ENCODE results near the gene YARS1. TPM values are rescaled to one million over a fixed set of nuclear protein-coding genes. Genes with fewer than 3 reads are reported as not detected.
A peak's percentile ranks its signal among the peaks of the same experiment; 100 is the strongest.

Gene YARS1
- total RNA-seq, 1 donor from 2014 or later = 205 TPM

DNA sequence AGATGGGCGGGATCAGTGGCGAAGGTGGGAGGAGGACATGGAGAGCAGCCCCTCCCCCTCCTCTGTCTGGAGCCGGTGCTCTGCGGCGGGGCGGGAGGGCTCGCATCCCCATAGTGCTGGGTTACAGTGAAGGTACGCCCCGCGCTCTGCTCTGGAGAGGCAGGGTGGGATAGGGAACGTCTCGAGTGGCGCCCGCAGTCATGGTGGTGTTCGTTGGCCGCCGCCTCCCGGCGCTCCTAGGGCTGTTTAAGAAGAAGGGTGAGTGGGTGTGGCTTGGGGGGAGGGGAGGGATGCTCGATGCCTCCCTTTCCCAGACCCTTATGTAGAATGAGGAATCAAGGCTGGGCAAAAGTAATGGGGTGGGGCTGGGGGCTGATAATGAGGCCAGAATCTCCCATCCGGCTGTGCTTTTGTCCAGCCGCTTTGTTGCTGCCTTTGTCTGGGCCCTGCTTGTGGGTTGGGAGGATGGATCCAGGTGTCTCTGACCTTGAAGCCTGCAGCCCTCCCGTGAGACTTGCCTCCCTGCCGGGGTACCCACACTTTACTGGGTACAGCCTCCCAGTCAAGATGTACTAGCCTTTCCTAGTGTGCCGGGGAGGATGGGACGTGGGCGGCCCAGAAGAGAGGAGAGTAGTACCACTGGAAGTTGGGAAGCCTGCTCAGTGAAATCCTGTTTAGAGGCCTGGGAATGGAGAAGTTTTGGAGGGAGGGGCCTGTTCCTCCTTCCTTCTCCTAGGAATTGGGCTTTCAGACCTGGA, 51.4 kb downstream of the YARS1 start:
- DNase-seq (ENCODE audit: low spot score) = no peak

DNA sequence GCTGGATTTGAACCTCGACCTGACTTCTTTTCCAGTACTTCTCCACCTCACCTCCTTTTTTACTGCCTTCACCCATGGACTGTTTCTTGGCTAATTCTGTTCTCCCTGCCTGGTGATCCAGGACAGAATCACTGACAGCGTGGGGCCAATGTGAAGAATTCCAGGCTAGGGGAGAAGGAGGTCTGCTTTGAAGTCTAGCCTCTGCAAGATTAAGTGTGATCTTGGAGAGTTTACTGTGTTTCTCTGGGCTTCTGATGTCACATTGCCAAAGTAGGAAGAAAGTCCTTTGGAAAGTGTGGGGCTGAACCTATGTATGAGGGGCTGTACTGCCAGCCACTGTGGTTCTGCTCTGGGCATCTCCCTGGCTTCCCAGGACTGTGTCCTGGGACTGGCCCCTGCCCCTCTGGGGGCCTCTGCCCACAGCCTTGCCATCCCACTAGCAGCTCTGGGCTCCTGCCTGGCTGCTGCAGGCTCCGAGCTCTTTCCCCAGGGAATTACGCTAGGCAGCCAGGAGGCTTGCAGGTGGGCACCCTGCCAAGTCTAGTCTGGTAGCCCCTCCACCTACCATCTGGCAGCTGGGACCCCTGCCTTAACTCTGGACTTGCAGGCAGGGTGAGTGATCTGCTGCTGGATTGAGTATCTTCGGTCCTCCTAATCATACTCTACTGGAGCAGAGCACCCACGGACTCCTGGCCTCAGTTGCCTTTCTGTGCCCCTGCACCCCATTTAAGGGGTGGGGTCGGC, 52.2 kb downstream of the YARS1 start:
- DNase-seq (ENCODE audit: low spot score) = no peak

DNA sequence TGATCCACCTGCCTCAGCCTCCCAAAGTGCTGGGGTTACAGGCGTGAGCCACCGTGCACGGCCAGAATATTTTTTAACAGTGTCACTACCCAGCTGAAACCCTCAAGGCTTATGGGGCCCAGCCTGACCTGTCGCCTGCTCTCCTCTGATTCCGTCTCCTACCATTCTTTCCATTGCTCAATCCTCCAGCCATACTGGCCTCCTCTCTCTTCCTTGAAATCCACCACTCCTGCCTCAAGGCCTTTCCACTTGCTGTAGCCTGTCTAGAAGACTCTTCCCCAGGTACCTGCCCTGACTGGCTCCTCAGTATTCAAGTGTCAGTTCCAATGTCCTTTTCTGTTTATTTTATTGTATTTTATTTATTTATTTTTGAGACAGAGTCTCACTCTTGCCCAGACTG, 53.9 kb downstream of the YARS1 start:
- DNase-seq (ENCODE audit: low spot score) = no peak

DNA sequence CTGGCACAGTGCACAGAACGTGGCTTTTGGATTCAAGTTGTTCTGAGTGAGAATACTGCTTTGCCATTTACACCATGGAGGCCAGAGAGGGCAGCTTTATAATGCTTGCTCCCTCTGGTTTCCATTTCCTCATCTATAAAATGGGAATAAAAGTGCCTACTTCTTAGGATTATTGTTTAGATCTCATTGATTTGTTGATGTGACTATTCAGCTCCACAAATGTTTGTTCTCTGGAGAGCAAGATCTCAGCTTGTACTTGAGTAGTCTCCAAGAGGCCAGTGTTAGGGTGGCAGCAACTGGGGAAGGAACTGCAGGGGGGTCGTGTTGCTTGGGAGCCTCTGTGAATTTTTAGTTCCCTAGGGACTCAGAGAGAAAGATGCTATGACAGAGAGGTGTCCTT, 55.2 kb downstream of the YARS1 start:
- no peak for DNase-seq (ENCODE audit: low spot score)

DNA sequence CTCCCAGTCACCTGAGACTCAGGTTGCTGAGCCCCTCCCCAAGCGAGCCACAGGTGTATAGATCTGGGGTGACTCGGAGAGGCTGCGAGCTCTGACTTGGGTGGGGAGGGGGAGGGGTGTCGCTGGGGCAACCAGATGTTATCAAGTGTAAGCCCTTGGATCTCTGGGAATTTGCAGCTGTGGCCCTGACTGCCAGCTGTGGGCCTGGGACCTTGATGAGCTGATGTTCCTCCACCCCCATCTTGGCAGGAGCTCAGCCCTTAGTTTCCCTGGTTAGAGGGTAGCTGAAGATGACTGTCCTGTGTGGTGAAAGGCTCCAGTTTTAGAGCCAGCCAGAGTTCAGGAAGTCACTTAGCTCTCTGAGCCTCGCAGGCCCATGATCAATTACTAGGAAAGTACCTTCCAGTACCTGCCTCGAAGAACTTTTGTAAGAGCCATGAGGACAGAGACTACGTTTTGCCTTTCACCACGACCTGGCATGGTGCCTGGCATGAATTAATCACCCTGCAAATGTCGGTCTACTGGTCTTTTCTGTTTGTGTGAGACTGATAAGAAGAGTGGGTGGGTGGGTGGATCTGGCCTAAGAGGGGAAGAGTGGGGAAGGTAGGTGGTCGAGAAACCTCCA, 55.8 kb downstream of the YARS1 start:
- DNase-seq (ENCODE audit: low spot score) = peak; percentile 86

DNA sequence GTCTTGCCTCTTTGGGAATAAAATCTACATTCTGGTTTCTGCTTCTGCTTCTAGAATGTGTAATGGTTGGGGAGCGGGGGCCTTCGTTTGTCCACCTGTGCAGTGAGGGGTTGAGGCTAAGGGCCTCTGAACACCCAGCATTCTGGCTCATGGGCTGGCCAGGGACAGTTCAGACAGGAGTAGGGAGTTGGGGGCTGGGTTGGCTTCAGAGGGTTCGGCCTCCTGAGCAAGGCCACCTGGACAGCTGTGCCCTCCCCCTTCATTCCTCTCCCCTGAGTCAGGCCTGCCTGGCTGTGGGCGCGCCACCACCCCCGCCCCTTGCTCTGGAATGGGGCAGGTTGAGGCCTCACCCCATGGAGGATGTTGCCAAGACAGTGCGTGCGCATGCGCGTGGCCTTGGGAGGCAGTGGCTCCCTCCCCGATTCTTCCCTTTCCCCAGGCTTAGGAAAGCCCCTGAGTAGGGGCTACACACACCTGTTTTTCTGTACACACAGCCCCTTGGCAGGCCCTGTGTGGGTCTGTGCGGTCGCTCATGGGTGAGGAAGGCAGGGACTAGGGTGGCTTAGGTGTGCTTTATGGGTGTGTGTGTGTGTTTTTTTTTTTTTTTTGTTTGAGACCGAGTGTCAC, 57.0 kb downstream of the YARS1 start:
- DNase-seq (ENCODE audit: low spot score) = peak; percentile 95

DNA sequence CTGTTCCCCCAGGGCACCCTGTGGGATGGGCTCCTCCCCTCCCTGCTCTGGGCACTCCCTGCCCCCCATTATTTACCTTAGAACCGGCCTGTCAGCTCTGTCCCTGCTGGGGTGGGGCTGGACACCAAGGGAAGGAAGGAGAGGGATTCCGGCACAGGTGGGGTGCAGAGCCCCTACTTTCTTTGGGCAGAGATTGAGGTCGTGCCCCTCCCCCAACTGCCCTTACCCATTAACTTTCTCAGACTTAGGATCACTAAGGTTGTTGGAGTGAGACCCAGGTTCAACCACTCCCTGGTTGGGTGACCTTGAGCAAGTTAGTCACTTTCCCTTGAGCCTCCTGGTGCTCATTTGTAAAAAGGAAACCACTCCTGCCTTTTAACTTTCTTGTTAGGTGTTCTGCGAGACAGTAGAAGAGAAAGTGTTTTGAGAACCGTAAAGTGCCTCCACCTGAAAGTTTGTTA, 57.6 kb downstream of the YARS1 start:
- peak; percentile 87 for DNase-seq (ENCODE audit: low spot score)

DNA sequence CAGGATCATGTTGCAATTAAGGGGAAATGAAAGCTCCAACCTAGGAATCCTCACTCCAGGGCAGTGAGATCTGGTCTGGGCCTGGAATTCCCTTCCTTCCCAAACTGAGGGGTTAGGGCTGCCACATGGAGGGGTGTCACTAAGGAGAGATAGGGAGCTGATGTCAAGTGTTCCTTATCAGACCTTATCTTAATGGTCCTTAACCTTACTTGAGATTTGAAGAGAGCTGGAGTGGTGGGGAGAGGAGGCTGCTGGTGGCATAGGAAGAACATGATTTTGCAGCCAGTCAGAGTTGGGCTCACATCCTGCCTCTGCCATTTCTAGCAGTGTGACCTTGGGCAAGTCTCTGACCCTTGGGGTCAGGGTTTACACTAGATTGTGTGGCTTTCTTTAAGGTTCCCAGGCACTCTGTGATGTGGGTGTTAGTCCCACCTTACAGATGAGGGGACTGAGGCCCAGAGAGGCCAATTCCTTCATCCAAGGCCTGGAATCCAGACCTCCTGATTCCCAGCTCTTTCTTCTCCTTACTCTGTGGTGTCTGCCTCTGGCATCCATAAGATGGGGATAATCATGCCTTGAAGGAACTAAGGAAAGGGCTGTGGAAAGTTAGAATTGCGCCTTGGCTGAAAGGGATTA, 58.2 kb downstream of the YARS1 start:
- no peak for DNase-seq (ENCODE audit: low spot score)

DNA sequence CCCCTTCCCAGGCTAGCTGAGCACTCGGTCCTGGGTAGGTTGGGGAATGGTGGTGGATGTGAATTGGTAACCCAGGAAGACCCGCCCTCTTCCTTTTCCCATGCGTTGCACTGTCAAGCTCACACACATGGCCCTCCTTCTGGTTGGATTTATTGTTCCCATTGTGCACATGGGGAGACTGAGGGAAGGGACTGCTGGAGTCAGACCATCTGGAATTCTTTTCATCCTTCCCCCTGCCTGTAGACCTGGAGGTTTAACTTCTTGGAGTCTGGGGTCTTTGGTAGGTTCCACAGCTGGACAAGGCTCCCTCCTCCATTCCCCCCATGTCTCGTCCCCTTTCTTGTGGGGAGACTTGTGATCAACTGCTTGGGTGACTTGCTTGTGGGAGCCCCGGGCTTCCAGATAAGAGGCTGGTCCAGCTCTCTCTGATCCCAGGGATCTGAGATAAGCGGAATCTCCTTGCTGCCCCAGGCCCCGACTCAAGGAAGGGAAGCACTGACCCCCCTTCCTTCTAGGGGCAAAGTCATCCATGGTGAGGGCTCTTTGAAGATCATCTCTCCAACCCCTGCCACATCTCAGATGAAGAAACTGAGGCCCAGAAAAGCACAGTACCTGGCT, 58.9 kb downstream of the YARS1 start:
- no peak for DNase-seq (ENCODE audit: low spot score)

DNA sequence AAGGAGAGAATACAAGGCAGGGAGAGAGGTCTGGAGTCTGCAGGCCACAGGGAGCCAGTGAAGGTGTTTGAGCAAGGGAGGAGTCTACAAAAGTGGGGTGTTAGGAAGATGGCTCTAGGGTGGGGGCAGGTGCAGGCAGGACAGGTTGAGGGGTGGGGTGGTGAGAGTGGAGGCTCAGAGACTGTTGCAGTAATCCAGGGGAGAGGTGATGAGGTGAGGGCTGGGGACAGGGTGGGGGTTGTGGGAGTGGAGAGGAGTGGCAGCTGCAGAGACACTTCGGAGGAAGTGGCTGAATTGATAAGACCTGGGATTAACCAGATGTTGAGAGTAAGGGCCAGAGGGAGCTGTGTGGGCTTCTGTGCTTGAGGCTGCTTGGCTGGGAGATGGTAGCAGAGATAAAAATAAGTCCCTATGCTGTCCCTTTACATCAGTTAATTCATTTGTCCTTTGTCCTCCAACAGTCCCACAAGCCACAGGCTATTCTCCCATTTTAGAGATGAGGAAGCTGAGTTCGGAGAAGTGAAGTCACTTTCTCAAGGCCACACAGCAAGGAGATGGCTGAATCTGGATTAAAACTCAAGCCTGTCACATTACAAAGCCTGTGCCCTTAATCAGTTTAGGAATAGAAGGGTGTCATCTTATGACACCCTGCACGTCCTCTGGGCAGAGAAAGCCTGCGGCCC, 59.8 kb downstream of the YARS1 start:
- DNase-seq (ENCODE audit: low spot score) = no peak

DNA sequence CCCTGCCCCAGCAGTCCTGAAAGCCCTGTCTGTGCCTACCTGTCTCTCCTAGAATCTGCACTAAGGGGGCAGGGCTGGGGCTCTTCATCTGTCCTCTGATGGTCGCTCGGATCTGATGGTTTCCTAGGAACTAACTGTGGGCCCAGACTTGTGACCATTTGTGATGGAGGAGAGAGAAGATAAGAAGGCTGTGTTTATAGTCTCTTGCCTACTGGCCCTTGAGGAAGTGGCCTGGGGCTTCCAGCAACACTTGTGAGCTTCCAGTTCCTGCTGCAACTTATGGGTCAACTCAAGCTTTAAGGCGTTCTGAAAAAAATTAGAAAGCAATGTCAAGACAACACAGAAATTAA, 61.4 kb downstream of the YARS1 start:
- DNase-seq (ENCODE audit: low spot score) = no peak

DNA sequence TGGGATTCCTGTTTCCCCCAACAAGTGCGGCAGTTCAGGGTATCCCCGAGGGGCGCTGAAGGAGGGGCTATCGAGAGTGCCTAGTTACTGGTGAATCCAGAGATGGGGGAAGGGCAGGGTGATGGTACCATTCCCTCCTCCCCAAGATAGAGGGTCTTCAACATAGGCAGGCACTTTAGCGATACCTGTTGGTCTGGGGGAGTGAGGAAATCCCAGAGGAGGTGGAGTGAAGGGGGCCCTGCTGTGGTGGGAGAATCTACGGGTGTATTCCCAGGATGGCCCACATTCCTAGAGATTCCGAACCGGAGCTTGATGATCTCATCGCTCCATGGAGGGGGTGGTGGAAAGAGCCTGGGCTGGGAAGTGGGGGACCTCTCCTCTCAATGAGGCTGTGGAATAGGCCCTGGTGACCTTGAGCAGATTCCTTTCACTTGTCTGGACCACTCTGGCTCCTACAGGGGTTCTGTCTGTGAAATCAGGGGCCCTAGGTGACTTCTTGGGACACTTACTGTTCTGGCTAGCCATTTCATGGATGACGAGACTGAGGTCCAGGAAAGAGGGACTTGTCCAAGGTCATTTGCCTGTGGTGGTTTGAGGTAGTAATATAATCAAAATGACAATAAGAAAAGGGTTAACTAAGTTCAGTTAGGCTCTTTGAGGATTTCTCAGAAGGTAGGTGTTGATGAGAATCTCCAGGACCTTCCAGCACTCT, 61.9 kb downstream of the YARS1 start:
- DNase-seq (ENCODE audit: low spot score) = no peak

DNA sequence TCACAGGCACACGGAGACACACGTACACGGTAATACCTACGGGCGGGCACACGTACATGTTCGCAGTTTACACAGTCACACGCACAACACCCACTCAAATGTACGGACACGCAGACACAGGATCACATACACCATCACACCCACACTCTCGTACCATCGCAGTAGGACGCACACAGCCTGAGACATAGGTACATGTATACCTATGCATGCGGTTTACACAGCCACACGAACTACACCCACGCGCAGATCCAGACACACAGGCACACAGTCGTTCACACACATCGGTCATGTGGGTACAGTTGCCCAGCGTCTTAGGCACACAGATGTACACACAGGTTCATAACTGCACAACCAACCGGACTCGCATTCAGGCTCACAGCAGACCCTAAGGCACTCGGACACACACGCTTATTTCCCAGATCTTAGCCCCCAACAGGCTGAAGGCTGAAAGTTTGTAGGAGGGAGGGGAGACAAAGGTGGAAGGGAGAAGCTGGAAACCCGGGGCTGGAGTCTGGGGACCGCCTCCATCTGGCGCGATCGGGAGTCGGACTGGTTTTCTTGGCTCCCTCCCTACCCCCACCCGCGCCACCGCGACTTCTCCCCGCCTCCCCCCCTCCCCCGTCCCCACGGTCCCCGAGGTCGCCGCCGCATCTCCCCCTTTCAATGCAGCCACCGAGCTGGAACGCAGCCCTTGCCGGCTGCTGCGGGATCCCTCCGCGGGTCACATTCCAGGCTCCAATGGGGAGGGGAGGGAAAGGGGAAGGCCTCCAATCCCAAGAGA, 62.7 kb downstream of the YARS1 start:
- peak; percentile 77 for DNase-seq (ENCODE audit: low spot score)

DNA sequence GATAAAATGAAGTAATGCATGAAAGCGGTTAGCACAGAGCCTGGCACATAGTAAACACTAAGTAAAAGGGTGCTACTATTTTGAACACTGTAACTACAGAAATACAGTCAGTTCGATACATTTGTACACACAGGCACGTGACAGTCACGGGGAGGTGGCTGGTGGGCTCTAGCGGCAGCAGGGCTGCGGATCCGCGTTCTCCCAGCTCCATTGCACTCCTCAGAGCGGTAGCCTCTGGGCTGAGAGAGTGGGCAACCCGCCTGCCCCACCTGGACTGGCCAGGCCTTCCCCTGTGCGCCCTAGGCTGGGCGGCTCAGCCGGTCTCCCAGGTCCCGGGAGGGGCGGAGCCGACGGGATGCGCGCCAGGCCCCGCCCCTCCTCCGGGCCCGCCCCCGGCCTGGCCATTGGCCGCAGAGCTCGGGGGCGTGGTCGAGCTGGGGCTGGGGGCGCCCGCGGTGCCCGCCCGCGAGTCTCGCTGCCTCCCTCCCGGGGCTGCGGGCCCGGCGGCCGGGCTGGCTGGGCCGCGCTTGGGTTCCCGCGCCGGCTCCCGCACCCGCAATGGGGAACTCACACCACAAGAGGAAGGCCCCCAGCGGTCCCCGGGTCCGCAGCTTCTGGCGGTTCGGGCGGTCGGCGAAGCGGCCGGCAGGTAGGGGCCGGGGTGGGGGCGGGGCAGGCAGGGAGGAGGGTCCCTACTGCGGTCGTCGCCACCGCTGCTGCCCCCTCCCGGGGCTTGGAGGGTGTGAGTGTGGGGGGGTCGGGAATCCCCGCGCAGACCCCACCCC, 63.4 kb downstream of the YARS1 start:
- peak; percentile 75 for DNase-seq (ENCODE audit: low spot score)

DNA sequence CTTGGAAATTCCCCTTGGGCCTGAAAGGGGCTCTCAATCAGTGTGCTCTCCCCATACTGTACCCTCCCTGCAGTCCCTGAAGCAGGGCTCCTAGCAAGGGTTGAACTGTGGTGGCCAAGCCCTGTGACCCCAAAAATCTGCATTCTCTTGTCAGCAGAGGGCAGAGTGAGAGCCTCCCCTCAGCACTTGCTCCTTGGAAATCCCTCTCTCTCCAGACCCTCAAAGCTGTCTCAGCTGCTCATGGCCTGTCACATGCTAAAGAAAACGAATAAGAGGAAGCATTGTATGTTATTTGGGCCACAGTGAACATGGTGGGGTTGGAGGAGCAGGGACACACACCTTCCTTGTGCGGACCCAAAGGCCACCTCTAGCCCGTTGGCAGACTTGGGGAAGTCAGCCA, 67.4 kb downstream of the YARS1 start:
- no peak for DNase-seq (ENCODE audit: low spot score)

DNA sequence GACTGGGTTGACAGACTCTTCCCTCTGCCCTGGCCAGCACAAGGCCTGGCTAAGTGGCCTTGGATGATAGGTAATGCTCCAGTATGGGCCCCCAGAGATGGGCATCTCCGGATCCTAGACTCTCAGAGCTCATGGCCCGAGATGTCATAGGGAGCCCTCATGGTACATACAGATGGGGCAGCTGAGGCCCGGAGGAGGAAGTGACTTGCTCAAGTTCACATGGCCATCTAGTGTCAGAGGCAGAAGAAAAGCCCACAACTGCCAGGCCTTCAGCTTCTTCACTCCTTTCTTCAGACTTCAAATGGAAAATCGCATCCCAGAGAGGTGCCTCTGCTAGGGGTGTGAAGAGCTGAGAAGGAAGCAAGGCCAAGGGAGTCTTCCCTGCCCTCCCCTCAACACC, 67.8 kb downstream of the YARS1 start:
- no peak for DNase-seq (ENCODE audit: low spot score)

DNA sequence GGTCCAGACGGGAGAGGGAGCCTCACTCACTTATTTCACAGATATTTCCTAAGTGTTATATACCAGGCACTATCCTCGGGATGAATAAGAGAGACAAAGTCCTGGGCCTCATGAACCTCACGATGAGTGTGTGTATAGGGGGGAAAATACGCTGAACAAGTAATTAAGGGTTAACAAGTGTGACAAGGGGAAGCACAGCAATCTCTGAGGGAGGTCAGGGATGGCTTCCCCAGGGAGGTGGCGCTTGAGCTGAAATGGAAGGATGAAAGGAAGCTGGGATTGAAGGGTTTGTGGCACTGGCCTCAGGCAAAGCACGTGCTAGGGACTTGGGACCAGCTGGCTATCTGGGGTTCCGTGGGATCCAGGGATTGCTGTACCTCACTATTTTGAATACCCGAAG, 68.2 kb downstream of the YARS1 start:
- no peak for DNase-seq (ENCODE audit: low spot score)

DNA sequence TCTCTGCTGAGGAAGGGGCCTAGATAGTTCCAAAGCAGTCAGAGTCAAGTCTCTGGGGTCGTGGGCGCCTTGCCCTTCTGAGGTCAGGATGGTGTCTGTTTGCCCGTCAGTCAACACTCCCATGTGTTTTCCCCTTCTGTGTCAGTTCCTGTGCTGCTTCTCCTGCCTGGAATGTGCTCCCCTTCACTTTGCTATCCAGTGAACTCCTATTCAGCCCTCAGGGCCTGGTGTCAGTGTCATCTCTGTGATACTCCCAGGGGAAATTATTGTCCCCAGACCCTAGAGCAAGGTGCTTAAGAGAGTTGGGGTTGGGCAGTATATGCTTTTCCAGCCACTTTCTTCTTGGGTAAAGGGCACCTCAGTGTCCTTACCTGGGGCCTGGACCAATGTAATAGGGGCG, 68.8 kb downstream of the YARS1 start:
- DNase-seq (ENCODE audit: low spot score) = no peak

DNA sequence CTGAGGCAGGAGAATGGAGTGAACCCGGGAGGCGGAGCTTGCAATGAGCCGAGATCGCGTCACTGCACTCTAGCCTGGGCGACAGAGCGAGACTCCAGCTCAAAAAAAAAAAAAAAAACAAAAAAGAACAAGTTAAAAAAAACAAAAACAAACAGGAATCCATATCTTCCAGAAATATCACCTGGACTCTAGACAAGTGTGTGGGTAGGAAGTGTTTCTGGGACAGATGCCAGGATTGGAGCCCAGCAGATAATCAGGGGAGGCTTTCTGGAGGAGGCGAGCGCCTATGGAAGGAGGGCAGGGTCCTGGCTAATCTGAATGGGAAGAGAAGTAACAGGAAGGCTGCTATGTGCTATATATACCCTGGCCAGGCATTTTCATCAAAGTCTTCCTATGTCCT, 71.0 kb downstream of the YARS1 start:
- DNase-seq (ENCODE audit: low spot score) = no peak

Data from ureter (tissue), 1 donor.